Measurements from ENCODE around the gene RPL22.
"Not testable (repeated sequence)": the region's sequence is repeated elsewhere in the genome, so short reads cannot be mapped to it uniquely, and the experiment has no call there.

The RPL22 gene

DNA sequence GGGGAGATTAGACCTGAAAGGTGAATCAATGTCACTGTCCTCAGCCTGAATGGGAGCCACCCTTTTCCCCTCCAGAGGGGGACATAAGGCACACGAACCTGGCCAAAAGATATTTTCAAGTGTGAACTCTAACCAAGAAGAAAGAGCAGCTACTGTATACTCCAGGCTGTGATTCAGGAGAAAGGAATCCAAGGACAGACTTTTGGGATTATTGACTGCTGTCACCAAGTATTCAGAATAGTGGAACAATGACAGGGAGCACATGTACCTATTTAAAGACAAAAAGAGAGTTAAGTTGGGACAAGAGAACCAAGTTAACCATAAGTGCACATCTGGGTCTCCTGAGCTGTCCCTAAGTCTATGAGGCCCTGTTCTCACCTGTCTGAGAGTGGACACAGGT is 34.0 kb upstream of the RPL22 start:
- no peak for DNase-seq (ENCODE audit: low spot score)

DNA sequence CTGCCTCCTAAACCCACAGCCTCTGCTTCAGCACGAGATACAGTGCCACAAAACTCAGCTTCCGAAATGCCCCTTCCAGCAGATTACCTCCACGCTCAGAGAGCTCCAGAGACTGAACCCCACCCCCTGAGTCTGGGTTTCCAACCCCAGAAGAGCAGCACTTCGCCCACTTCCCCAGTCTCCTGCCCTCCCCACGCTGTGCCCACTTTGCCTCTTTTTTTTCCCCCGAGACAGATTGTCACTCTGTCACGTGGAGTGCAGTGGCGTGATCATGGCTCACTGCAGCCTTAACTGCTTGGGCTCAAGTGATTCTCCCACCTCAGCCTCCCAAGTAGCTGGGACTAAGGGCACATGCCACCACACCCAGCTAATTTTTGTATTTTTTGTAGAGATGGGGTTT is 26.3 kb upstream of the RPL22 start:
- no peak for DNase-seq (ENCODE audit: low spot score)

DNA sequence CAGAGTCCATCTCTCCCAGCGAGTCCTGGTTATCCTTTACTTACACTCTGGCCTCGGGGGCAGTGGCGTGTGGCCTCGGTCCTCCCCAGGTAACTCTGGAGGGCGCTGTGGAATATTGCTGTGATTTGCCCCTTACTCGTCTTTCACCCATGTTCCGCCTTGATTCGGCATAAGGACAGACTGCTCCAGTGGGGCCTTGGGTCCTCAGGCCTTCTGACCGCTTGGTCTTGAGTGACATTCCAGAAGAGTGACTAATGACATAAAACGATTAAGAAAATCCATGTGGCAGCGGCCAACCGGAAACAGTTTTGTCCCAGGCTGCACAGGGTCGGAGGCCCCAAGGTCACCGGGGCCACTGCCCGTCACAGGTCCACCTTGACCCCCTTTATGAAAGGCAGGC is 25.3 kb upstream of the RPL22 start:
- no peak for DNase-seq (ENCODE audit: low spot score)

DNA sequence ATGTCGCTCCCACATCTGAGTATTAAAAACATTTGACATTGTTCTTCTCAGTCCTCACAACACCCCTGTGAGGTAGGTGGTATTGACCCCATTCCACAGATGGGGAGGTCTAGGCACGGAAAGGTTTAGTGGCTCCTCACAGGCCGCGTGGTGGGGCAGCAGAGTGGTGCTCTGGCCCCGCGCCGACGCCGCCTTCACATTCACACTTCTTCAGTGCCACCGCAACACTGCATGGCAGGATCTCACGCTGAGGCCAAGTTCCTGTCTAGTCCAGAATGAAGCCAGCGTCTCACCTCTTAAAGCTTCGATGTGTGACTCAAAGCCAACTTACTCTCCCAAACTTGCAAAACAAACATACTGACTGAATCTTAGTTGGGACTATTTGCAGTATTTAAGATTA is 24.2 kb upstream of the RPL22 start:
- no peak for DNase-seq (ENCODE audit: low spot score)

DNA sequence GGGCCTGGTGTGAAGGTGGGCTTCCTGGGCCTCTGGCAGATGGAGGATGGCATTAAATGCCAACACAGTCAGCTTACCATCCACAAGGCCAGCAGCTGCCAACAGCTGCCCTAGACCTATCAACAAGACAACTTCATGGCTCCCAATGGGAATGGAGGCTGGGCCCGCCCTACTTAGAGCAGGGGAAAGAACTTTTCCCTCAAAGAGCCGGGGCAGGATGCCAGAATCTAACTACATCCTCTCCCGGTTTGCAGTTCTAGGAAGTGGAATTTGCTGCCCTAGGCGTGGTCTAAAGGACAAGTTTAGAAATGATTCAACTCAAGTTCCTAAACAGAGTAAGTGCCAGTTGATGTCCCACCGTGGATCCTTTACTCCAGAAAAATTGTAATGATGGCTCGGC is 23.2 kb upstream of the RPL22 start:
- no peak for DNase-seq (ENCODE audit: low spot score)

DNA sequence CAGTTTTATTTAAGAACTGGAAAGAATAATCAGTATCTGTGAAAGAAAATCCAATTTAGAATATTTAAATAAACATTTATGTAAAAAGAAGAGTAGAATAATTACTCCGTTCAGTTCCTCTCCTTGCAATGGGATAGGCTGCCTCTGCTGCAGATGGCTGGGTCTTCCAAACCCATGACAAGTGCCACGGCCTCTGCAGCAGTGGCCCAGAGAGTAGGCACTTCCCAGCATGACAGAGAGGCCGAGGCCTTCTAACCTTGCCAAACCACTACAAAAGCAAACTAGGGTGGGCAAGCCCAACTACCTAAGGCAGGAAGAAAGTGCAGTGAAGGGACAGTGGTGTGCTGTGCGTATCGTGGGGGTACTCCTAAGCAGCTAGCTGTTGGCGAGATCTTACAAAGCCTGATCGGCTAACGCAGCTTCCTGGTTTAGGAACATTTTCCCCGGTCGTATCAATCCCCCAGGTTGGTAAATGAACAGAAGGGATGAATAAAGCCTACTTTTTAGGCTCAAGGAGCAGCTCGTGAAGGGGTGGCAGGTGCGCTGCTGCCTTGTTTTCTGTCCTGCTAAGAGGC is 21.9 kb upstream of the RPL22 start:
- DNase-seq (ENCODE audit: low spot score) = no peak

DNA sequence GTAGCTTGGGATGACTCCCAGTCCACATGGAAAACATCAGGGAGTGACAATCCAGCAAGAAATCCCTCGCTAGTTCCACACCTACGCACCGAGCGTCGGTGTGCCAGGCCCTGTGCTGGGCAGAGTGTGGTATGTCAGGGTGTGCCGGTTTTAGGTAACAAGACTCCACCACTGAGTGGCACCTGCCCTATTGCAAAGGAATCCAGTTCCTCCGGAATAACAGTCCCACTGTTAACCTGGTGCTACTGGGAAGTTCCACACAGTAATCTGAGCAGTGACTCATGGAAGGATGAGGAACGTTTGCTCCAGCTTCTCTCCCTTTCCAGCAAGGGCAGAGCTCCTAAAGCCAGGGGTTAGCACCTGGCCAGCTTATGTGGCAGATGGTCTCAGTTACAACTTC is 20.8 kb upstream of the RPL22 start:
- DNase-seq (ENCODE audit: low spot score) = no peak

DNA sequence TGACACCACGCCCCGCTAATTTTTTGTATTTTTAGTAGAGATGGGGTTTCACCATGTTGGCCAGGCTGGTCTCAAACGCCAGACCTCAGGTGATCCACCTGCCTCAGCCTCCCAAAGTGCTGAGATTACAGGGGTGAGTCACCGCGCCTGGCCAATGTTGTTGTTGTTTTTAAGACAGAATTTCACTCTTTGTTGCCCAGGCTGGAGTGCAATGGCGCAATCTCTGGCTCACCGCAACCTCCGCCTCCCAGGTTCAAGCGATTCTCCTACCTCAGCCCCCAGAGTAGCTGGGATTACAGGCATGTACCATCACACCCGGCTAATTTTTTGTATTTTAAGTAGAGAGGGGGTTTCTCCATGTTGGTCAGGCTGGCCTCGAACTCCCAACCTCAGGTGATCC is 20.2 kb upstream of the RPL22 start:
- not testable (repeated sequence) for DNase-seq (ENCODE audit: low spot score)

DNA sequence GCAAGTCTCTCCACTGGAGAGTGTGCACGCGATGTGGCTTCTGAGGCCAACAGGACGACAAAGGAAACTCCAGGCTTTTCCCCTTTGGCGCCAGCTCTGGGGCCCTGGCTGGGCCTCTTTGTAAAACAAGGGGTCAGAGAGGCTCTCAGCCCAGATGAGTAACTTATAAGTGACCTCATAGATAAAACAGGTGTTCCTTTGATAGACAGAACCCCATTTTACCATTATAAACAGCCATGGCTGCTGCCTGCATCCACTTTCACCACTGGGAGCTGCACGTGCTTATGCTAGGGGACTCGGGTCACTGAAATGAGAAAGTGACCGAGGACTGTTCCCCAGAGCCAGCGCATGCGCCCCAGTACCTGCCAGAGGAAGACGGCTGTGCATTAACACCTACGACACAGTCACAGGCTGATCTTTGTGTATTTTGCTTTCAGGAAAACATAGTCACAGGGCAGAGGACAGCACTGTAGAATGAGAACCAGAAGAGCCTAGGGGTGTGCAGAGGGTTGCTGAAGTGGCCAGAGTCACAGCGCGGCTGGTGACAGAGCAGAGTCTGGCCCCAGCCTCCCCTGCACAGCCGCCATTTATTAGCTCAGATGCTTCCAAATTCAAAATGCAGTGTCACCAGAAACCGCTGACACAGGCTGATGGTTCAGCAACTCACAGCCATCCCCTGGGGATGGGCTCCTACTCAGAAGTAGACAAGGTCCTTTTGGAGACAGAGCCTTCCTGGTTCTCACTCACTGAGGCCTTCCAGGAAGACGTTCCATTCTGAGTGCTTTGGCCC is 19.2 kb upstream of the RPL22 start:
- no peak for DNase-seq (ENCODE audit: low spot score)

DNA sequence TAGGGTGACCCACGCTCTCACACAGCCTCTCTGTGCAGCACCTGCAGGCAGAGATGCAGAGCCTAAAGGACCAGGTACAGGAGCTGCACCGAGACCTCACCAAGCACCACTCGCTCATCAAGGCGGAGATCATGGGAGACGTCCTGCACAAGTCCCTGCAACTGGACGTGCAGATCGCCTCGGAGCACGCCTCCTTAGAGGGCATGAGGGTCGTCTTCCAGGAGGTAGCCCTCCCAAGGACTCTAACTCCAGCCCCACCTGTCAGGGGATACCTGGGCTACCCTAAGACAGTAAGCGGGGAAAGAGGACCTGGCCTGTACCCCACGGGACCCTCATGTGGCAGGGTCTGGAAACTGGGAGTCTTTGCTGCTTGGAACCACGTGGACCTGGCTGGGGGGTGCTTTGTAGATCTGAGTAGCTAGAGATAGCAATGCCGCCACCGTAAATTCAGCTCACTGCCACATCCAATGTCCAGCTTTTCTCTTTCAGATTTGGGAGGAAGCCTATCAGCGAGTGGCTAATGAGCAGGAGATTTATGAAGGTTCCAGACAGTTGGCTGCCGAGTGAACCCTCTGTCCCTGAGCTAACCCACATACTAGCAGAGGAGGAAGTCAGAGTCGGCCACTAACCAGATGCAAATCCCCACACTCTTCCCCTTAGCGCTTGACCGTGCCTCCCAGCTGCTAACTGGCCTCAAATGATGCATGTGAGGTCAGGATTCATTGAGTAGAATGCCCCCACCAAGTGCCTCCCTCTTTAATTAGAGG is 13.0 kb upstream of the RPL22 start:
- no peak for DNase-seq (ENCODE audit: low spot score)

DNA sequence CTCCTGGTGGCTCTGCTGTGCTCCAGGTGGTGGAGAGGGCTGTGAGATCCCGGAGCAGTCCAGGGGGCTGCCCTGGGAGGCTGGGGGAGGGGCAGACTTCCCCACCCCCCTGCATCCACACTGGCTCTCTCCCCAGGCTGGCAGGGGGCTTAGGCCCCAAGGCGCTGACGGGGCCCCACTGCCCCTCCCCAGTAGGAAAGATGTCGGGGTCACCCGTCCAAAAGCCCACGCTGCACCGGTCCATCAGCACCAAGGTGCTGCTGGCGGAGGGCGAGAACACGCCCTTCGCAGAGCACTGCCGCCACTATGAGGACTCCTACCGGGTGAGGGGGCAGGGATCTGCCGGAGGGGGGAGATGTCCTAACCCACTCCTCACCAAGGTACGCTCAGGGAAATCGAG is 12.3 kb upstream of the RPL22 start:
- no peak for DNase-seq (ENCODE audit: low spot score)

DNA sequence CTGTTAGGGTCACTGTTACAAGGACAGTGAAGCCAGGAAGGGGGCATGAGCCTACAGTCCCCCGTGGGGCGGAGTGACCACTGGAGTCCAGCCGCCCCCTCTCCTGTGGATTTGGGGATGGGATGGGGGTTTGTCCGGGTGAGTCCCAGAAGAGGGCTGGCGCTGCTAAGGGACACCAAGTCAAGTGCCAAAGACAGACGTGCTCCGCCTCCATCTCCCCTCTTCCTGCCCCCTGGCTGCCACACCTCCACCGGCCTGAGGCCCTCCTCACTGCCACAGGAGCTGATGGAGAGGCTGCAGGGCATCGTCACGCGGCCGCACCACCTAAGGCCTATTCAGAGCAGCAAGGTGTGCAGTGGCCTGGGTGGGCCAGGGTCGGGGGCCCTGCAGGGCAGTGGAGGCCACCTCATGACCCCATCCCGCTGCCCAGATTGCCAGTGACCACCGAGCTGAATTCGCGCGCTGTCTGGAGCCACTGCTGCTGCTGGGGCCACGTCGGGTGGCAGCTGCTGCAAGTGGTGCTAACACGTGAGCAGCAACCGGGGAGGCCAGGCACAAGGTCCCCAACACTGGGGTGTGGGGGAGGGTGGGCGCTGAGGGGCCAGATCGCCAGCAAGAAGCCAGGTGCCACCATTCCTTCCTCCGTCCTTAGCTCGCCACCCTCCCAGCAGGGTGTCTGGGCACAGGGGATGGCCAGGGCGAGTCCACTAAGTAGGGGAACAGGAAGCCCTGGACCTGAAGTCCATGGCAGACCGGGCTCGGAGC is 11.4 kb upstream of the RPL22 start:
- DNase-seq (ENCODE audit: low spot score) = no peak

DNA sequence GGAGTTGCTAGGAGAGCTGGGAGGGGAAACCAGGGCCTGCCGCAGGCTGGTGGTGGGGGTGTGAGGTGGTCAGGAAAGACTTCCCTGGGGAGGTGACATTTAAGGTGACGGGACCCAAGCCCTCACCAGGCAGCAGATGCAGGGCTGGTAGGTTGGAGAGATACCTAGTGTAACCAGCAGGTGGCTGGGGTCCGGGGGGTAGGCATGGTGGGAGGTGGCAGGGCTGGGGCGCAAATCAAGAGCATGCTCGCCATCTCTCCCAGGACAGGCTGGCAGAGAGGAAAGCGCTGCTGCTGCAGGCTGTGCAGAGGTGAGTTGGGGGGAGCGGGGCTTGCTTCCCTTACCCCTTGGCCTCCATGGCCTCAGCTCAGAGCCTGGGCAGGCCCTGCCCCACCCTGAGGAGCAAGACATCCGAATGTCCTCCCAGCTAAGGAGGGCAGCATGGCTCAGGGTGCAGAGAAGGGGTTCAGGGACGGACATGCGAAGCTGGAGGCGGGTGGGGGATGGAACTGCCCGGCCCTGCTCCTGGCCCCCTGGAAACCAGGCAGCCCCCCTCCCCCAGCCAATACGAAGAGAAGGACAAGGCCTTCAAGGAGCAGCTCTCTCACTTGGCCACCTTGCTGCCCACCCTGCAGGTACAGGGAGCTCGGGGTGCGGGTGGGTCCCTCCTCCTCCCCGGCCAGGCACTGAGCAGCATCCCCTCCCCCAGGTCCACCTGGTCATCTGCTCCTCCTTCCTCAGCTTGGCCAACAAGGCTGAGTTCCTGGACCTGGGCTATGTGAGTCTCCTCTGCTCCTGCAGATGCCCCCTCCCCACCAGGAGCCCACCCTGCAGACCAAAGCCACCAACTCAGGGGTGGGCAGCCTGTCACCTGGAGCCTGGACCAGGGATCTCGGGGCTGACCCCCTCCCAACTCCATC is 10.5 kb upstream of the RPL22 start:
- no peak for DNase-seq (ENCODE audit: low spot score)

DNA sequence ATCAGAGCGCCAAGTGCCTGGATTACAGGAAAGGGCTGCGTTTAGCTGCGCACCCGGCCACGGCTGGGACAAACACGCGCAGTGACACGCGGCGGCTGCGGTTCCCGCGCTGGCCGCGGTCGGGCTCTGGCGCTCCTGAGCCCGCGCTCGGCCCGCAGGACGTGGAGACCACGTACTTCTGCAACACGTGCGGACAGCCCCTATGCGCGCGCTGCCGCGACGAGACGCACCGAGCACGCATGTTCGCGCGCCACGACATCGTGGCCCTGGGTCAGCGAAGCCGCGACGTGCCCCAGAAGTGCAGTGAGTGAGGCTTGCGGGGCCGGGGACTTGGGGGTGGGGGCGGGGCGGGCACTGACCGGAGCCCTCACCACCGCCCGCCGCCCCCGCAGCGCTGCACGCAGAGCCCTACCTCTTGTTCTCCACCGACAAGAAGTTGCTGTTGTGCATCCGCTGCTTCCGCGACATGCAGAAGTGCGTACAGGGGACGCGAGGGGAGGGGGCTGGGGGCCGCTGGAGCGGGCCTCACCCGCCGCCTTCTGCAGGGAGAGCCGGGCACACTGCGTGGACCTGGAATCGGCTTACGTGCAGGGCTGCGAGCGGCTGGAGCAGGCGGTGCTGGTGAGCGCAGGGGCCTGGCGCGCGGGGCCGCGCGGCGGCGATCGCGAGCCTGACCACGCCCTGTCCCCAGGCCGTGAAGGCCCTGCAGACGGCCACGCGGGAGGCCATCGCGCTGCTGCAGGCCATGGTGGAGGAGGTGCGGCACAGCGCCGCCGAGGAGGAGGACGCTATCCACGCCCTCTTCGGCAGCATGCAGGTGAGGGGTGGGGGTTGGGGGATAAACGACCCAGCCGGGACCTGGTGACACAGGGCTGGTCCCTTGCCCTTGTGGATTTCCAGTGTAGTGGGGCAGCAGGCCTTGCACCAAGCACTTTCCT is 9.6 kb upstream of the RPL22 start:
- DNase-seq (ENCODE audit: low spot score) = no peak

DNA sequence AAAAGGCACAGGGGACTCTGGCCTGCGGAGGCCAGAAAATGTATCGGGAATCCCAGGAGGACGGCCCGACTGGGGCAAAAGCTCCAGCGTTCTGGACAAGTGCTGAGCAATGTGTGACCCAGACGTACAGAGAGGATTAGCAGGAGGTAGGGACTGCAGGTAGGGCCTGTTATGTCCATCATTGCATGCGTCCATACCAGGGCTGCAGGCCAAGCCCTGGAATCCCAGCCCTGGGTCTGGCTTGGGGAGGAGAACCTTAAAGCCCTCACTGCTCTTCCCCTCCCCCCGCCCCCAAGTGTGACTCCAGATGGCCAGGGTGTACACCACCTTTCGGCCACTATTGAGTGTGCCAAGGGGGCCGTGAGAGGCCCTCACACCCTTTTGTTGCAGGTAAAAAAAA is 8.5 kb upstream of the RPL22 start:
- no peak for DNase-seq (ENCODE audit: low spot score)

DNA sequence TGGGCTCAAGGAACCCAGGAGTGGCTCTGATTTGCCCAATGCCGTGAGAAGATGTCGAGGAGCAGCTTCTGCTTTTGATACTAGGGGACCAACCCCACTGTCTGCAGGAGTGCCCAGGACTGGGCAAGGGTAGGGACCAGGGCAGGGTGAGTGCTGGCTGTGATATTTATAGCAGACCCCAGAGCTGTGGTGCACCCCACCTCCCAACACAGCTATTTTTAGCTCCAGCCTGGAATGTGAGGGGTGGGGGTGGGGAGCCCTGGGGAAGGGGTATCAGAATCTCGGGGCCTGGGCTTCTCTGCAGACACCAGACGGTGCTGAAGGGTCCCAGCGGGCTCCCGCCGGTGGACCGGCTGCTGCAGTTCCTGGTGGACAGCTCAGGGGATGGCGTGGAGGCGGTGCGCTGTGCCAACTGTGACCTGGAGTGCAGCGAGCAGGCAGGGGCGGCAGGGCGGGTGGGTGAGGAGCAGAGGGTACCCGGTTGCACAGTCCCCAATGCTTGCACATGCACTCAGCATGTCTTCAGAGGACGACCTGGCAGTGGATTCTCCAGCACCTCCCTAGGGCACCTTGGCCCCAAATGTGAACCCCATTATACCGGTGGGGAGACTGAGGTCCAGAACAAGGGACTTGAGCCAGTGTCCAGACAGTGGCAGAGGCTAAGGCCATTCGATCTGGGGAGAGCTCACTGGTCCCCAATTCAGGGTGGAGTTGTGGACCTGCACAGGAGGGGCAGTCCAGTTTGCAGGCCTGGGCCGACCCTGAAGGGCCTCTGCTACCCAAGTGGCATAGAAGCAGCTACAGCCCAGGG is 7.9 kb upstream of the RPL22 start:
- no peak for DNase-seq (ENCODE audit: low spot score)

DNA sequence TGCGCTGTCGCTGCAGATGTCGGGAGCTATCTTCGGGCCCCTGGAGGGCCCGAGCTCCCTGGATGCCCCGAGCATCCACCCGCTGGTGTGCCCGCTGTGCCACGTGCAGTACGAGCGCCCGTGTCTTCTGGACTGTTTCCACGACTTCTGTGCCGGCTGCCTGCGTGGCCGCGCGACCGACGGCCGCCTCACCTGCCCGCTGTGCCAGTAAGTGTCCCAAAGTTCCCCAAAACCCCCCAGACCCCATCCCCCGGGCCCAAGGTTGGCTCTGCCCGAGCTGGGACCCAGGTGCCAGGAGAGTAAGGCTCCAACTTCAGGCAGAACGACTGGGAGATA is 7.1 kb upstream of the RPL22 start:
- no peak for DNase-seq (ENCODE audit: low spot score)

DNA sequence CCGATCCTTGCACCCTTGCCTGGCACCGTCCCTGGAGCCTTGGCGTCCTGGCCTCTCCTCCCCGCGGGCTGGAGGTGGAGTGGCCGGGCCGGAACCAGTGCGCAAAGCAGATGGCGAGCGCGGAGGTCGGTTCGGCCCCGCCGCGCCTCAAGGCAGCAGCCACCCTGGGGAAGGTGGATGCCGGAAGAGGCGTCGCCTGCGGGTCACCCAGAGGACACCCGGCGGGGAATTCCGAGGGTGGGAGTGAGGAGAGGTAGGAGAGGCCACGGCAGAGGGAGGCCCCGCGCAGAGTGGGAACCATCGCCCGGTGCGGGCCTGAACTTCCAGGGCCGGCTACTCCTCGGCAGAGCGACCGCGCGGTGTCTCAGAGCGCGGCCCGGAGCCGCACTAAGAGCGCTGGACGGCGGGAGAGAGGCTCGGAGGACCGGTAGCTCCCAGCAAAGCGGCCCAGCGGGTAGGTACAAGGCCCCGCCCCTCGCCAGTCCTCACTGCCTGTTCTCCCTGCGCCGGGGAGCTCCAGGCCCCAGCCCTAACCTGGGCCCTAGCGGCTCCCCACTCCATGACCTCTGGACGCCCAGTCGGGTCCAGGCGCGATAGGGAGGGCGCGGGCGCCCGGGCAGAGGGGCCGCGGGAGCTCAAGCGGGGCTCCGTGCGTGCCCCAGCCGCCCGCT is 6.6 kb upstream of the RPL22 start, which contains the start of gene RNF207:
RNF207 (plus strand) TSS at position 271 of the 671 bp plus-strand sequence. CDS start 417 bp downstream, outside the sequence.
- DNase-seq (ENCODE audit: low spot score) = peak; percentile 83

DNA sequence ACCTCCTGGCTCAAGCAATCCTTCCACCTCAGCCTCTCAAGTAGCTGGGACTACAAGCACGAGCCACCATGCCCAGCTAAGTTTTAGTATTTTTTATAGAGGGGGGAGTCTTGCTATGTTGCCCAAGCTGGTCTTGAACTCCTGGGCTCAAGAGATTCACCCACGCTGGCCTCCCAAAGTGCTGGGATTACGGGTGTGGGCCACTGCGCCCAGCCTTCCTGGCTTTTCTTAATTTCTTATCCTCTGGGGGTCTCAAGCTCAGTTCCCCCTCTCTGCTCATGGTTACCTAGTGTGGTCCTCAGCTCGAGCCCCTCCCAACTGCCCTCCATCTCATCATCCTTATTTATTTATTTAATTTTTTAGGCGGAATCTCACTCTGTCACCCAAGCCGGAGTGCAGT is 2.9 kb upstream of the RPL22 start:
- DNase-seq (ENCODE audit: low spot score) = no peak
